ENCODE measurements around the gene SLC15A3.

Gene SLC15A3

GRCh38 chr11:60924906-60925853, 26.8 kb downstream of the SLC15A3 start:
- TF ChIP-seq POLR2A (IDR thresholded peaks at IDR 0.05; ENCODE audit: low read depth, low read length): no peak
- DNase-seq (ENCODE audit: insufficient read length, low spot score) (no peak), FAIRE-seq (no peak)

DNA sequence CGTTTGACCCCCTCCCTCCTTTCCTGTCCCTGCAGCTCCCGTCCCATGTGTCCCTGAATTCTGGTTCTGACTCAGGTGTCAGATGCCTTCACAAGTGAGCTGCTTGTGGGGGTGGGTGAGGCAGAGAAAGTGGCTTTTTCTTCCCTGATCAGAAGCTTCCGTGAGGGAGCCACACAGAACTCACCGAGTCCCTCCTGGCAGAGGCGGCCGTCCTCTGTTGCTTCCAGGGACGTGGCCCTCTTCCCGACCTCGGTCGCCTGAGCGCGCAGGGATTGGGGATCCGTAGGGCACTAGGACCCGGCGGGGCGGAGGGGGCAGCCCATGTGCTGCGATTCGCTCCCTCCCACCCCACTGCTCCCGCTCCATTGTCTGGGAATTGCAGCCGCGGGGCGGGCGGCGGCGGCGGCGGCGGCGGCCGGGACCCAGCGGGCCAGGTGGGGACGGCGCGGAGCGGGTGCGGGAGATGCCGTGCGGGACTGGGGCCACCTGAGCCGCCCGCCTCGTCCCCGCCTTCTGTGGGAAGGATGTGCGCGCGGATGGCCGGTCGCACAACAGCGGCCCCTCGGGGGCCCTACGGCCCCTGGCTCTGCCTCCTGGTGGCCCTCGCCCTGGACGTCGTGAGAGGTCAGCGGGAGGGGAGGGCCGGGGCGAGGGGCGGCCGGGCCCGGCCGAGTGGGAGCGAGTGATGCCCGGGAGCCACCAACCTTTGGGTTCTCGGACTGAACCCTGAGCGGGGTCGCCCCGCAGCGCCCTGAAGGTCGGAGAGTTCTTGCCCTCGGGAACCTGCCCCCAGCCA, 27.7 kb downstream of the SLC15A3 start, which contains the start of gene TMEM132A:
Gene TMEM132A (plus strand): TSS at position 351 of the 796 bp plus-strand sequence. CDS start 174 bp downstream, at position 525.
- peak; percentile 48; the same call in 1 of the 2 replicates for TF ChIP-seq POLR2A (IDR thresholded peaks at IDR 0.05; ENCODE audit: low read depth, low read length)
- FAIRE-seq (no peak), DNase-seq (ENCODE audit: insufficient read length, low spot score) (peak; percentile 95)

DNA sequence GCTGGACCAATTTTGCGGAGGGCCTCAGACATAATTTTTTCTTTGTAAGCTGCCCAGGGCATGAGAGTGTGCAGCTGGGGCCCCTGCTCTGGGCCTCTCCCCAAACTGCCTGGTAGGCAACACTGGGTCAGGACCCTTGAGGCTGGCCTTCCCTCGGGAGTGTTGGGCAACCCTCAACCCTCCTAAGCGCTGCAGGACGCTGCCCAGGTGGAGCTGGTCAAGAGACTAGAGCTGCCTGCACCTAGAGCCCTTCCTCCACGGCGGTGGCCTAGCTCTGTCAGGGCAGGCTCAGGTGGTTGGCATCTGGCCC, 28.2 kb downstream of the SLC15A3 start:
- DNase-seq (ENCODE audit: insufficient read length, low spot score) (no peak), FAIRE-seq (no peak)
- TF ChIP-seq POLR2A (IDR thresholded peaks at IDR 0.05; ENCODE audit: low read depth, low read length): no peak

DNA sequence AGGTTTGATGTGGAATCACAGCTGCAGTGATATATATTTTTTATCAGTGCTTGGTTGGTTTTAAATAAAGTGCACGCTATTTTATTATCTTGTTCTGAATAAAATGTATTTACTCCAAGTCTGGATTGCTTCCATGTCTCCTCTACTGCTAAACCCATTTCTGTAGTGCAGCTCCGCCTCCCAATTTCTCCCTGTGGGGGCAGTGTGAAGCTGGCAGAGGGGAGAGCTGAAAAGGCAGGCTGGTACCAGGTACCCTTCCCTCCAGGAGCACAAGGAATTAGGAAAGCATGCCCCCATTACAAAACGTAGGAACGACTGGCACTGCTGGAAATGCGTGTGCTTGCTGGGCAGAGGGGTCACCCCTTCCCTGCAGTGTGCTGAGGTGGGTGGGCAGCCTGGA, 28.6 kb downstream of the SLC15A3 start:
- no peak for TF ChIP-seq POLR2A (IDR thresholded peaks at IDR 0.05; ENCODE audit: low read depth, low read length)
- DNase-seq (ENCODE audit: insufficient read length, low spot score) (no peak), FAIRE-seq (no peak)

- DNase-seq (ENCODE audit: insufficient read length, low spot score): no peak
- FAIRE-seq: no peak
- TF ChIP-seq POLR2A (IDR thresholded peaks at IDR 0.05; ENCODE audit: low read depth, low read length): no peak
These were observed 29.1 kb downstream of the SLC15A3 start for GRCh38 chr11:60922906-60923305.

GRCh38 chr11:60921777-60922335, 30.1 kb downstream of the SLC15A3 start:
- TF ChIP-seq POLR2A (IDR thresholded peaks at IDR 0.05; ENCODE audit: low read depth, low read length): no peak
- DNase-seq (ENCODE audit: insufficient read length, low spot score): no peak
- no peak for FAIRE-seq

- TF ChIP-seq POLR2A (IDR thresholded peaks at IDR 0.05; ENCODE audit: low read depth, low read length): no peak
- FAIRE-seq (no peak), DNase-seq (ENCODE audit: insufficient read length, low spot score) (no peak)
These were observed 30.7 kb downstream of the SLC15A3 start for GRCh38 chr11:60921259-60921658.

GRCh38 chr11:60919956-60920355, 32.0 kb downstream of the SLC15A3 start:
- DNase-seq (ENCODE audit: insufficient read length, low spot score): no peak
- FAIRE-seq: no peak
- TF ChIP-seq POLR2A (IDR thresholded peaks at IDR 0.05; ENCODE audit: low read depth, low read length): no peak

- DNase-seq (ENCODE audit: insufficient read length, low spot score) (no peak), FAIRE-seq (no peak)
- no peak for TF ChIP-seq POLR2A (IDR thresholded peaks at IDR 0.05; ENCODE audit: low read depth, low read length)
These were observed 32.7 kb downstream of the SLC15A3 start for GRCh38 chr11:60919320-60919719.

GRCh38 chr11:60918939-60919265, 33.1 kb downstream of the SLC15A3 start:
- FAIRE-seq: no peak
- DNase-seq (ENCODE audit: insufficient read length, low spot score): no peak
- TF ChIP-seq POLR2A (IDR thresholded peaks at IDR 0.05; ENCODE audit: low read depth, low read length): no peak

GRCh38 chr11:60918251-60918938, 33.6 kb downstream of the SLC15A3 start:
- no peak for TF ChIP-seq POLR2A (IDR thresholded peaks at IDR 0.05; ENCODE audit: low read depth, low read length)
- no peak for FAIRE-seq
- no peak for DNase-seq (ENCODE audit: insufficient read length, low spot score)

- DNase-seq (ENCODE audit: insufficient read length, low spot score) (no peak), FAIRE-seq (no peak)
- TF ChIP-seq POLR2A (IDR thresholded peaks at IDR 0.05; ENCODE audit: low read depth, low read length): no peak
These were observed 34.7 kb downstream of the SLC15A3 start for GRCh38 chr11:60917267-60917666.

GRCh38 chr11:60916669-60917206, 35.2 kb downstream of the SLC15A3 start:
- TF ChIP-seq POLR2A (IDR thresholded peaks at IDR 0.05; ENCODE audit: low read depth, low read length): no peak
- FAIRE-seq (no peak), DNase-seq (ENCODE audit: insufficient read length, low spot score) (no peak)
